ENCODE results near the gene CAPN12.

Gene CAPN12

GRCh38 chr19:38710928-38711725 is 33.1 kb downstream of the CAPN12 start:
- H3K27ac ChIP-seq (ENCODE audit: insufficient read depth in 1 of 2, low read depth in 1 of 2, low read length in 2 of 2, poor library complexity in 1 of 2, severe bottlenecking in 2 of 2), result no peak overlapping the region
- H3K4me3 ChIP-seq (ENCODE audit: control insufficient read depth in 1 of 7, extremely low read depth in 1 of 7, insufficient read depth in 4 of 7, low read depth in 2 of 7, low read length in 6 of 7), result no peak overlapping the region
- CTCF ChIA-PET, result interaction anchor here (1.0 to 2.3 kb wide), 6 partner anchors 9 to 72 kb away, joined by 3 to 9 read pairs (median 4); no protein-coding TSS in a partner anchor

DNA sequence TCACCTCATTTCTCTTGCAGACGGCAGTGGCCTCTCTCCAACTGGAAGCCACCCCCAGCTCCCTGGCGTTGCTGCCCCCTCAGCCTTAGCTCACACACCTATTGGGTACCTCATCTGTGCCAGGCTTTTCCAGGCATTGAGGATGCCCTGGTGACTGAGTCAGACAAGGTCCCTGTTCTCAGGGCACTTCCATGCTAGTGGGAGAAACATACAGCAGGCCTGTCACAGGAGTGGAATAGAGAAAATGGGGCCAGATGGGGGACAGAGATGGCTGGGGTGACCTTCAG is 33.9 kb downstream of the CAPN12 start:
- POLR2A ChIA-PET, result no interaction called here
- peaks cover 10 to 96% (median 80%) of the 10 kb centered on the region in 4 experiments for H3K36me3 ChIP-seq (ENCODE audit: control insufficient read depth in 4 of 4, insufficient read depth in 4 of 4, low read length in 3 of 4)
- H3K4me1 ChIP-seq (ENCODE audit: control extremely low read depth in 1 of 4, control insufficient read depth in 4 of 4, insufficient read depth in 4 of 4, low read length in 3 of 4), result no peaks in the 10 kb centered on the region
- CTCF ChIA-PET, result interaction anchor here (1.0 to 2.0 kb wide), 5 partner anchors 14 to 71 kb away, joined by 3 to 7 read pairs (median 3); no protein-coding TSS in a partner anchor
- no peaks in the 10 kb centered on the region for H3K9me3 ChIP-seq (ENCODE audit: control extremely low read depth in 1 of 5, control insufficient read depth in 4 of 5, insufficient read depth in 2 of 5, low read depth in 1 of 5, low read length in 4 of 5)
- no peaks in the 10 kb centered on the region for H3K27me3 ChIP-seq (replicated peaks in 2 of 5; ENCODE audit: control insufficient read depth in 4 of 5, insufficient read depth in 5 of 5, low read length in 4 of 5)
- no peak overlapping the region for H3K27ac ChIP-seq (ENCODE audit: insufficient read depth in 1 of 2, low read depth in 1 of 2, low read length in 2 of 2, poor library complexity in 1 of 2, severe bottlenecking in 2 of 2)
- no peak overlapping the region for H3K4me3 ChIP-seq (ENCODE audit: control insufficient read depth in 1 of 7, extremely low read depth in 1 of 7, insufficient read depth in 4 of 7, low read depth in 2 of 7, low read length in 6 of 7)
- WGBS (ENCODE audit: insufficient coverage), result 83% methylated on average over 2 of the region's 2 CpGs
- no peak for DNase-seq

More at GRCh38 chr19:38710928-38711725, 33.1 kb downstream of the CAPN12 start:
- Histone ChIP-seq H3K4me1 (ENCODE audit: control extremely low read depth in 1 of 4, control insufficient read depth in 4 of 4, insufficient read depth in 4 of 4, low read length in 3 of 4) (no peaks in the 10 kb centered on the region), H3K27me3 (replicated peaks in 2 of 5; ENCODE audit: control insufficient read depth in 4 of 5, insufficient read depth in 5 of 5, low read length in 4 of 5) (no peaks in the 10 kb centered on the region), H3K36me3 (ENCODE audit: control insufficient read depth in 4 of 4, insufficient read depth in 4 of 4, low read length in 3 of 4) (peaks cover 10 to 93% (median 75%) of the 10 kb centered on the region in 4 experiments), H3K9me3 (ENCODE audit: control extremely low read depth in 1 of 5, control insufficient read depth in 4 of 5, insufficient read depth in 2 of 5, low read depth in 1 of 5, low read length in 4 of 5) (no peaks in the 10 kb centered on the region)
- POLR2A ChIA-PET, result no interaction called here
- 96% methylated on average over 25 of the region's 25 CpGs for WGBS (ENCODE audit: insufficient coverage)
- no peak for DNase-seq

- no peak for DNase-seq
- Histone ChIP-seq H3K4me3 (ENCODE audit: control insufficient read depth in 1 of 7, extremely low read depth in 1 of 7, insufficient read depth in 4 of 7, low read depth in 2 of 7, low read length in 6 of 7) (no peak overlapping the region), H3K27me3 (replicated peaks in 2 of 5; ENCODE audit: control insufficient read depth in 4 of 5, insufficient read depth in 5 of 5, low read length in 4 of 5) (no peaks in the 10 kb centered on the region), H3K27ac (ENCODE audit: insufficient read depth in 1 of 2, low read depth in 1 of 2, low read length in 2 of 2, poor library complexity in 1 of 2, severe bottlenecking in 2 of 2) (no peak overlapping the region), H3K4me1 (ENCODE audit: control extremely low read depth in 1 of 4, control insufficient read depth in 4 of 4, insufficient read depth in 4 of 4, low read length in 3 of 4) (no peaks in the 10 kb centered on the region), H3K9me3 (ENCODE audit: control extremely low read depth in 1 of 5, control insufficient read depth in 4 of 5, insufficient read depth in 2 of 5, low read depth in 1 of 5, low read length in 4 of 5) (no peaks in the 10 kb centered on the region), H3K36me3 (ENCODE audit: control insufficient read depth in 4 of 4, insufficient read depth in 4 of 4, low read length in 3 of 4) (peaks cover 10 to 100% (median 83%) of the 10 kb centered on the region in 4 experiments)
- 89% methylated on average over 24 of the region's 27 CpGs for whole genome bisulfite sequencing (ENCODE audit: insufficient coverage)
- ChIA-PET POLR2A (no interaction called here), CTCF (interaction anchor here (1.0 to 2.0 kb wide), 4 partner anchors 14 to 74 kb away, joined by 3 to 7 read pairs (median 3); no protein-coding TSS in a partner anchor)
Measured at GRCh38 chr19:38709671-38710415, 34.4 kb downstream of the CAPN12 start.

DNA sequence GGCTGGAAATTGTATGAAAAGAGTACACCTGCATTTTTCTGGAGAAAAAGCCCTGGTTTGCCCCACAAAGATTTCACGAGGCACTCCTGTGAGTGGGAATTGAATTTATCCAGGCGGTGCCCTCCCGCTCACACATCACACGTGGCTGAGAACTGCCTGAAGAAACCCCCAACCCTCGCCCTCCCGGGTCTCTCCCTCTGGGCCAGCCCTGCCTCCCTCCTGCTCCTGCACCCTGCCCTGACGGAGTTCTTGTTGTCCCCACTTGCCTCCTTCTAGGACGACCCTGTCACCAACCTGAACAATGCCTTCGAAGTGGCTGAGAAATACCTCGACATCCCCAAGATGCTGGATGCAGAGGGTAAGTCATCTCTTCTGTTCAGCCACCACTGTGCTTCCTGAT is 35.2 kb downstream of the CAPN12 start:
- 96% methylated on average over 7 of the region's 10 CpGs for WGBS (ENCODE audit: insufficient coverage)
- Histone ChIP-seq H3K9me3 (ENCODE audit: control extremely low read depth in 1 of 5, control insufficient read depth in 4 of 5, insufficient read depth in 2 of 5, low read depth in 1 of 5, low read length in 4 of 5) (no peaks in the 10 kb centered on the region), H3K27me3 (replicated peaks in 2 of 5; ENCODE audit: control insufficient read depth in 4 of 5, insufficient read depth in 5 of 5, low read length in 4 of 5) (no peaks in the 10 kb centered on the region), H3K4me3 (ENCODE audit: control insufficient read depth in 1 of 7, extremely low read depth in 1 of 7, insufficient read depth in 4 of 7, low read depth in 2 of 7, low read length in 6 of 7) (no peak overlapping the region), H3K36me3 (ENCODE audit: control insufficient read depth in 4 of 4, insufficient read depth in 4 of 4, low read length in 3 of 4) (peaks cover 8 to 100% (median 83%) of the 10 kb centered on the region in 4 experiments), H3K27ac (ENCODE audit: insufficient read depth in 1 of 2, low read depth in 1 of 2, low read length in 2 of 2, poor library complexity in 1 of 2, severe bottlenecking in 2 of 2) (peak overlapping the region in 1 of 2 experiments; percentile 21), H3K4me1 (ENCODE audit: control extremely low read depth in 1 of 4, control insufficient read depth in 4 of 4, insufficient read depth in 4 of 4, low read length in 3 of 4) (no peaks in the 10 kb centered on the region)
- no peak for DNase-seq
- POLR2A ChIA-PET, result no interaction called here
- CTCF ChIA-PET, result interaction anchor here (1.2 to 2.0 kb wide), 2 partner anchors 15 to 73 kb away, joined by 3 to 7 read pairs; no protein-coding TSS in a partner anchor

DNA sequence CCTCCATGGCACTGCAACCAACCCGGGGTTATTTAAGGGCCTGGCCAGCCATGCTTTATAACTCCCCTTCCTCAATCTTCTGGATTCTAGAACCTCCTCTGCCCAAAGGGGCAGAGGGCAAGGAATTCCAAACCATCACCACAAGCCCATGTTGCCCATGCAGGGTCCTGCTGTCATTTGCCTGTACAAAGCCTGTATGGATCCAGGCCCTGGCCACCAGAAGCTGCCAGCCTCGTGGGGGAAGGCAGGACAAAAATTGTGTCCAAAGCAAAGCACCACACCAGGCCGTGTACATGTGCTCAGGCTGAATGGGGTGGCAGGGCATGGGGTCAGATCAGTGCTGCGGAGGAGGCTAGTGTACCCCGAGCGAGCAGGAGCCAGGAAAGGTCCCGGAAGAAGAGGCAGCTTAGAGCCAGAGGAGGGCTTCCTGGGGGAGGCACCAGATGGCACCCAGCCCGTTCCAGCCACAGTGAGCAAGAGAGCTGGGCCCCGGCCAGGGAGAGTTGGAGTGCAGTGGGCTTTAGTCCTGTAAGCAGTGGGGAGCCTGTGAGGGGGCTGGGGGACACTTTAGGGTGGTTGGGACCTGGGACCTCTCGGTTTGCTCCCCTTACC is 35.8 kb downstream of the CAPN12 start:
- no peak for DNase-seq
- no peak overlapping the region for H3K4me3 ChIP-seq (ENCODE audit: control insufficient read depth in 1 of 7, extremely low read depth in 1 of 7, insufficient read depth in 4 of 7, low read depth in 2 of 7, low read length in 6 of 7)
- CTCF ChIA-PET, result interaction anchor here (1.2 kb wide), 1 partner anchor 73 kb away, joined by 3 read pairs; no protein-coding TSS in a partner anchor
- no peaks in the 10 kb centered on the region for H3K4me1 ChIP-seq (ENCODE audit: control extremely low read depth in 1 of 4, control insufficient read depth in 4 of 4, insufficient read depth in 4 of 4, low read length in 3 of 4)
- no peaks in the 10 kb centered on the region for H3K9me3 ChIP-seq (ENCODE audit: control extremely low read depth in 1 of 5, control insufficient read depth in 4 of 5, insufficient read depth in 2 of 5, low read depth in 1 of 5, low read length in 4 of 5)
- H3K27me3 ChIP-seq (replicated peaks in 2 of 5; ENCODE audit: control insufficient read depth in 4 of 5, insufficient read depth in 5 of 5, low read length in 4 of 5), result no peaks in the 10 kb centered on the region
- peak overlapping the region in 1 of 2 experiments; percentile 21 for H3K27ac ChIP-seq (ENCODE audit: insufficient read depth in 1 of 2, low read depth in 1 of 2, low read length in 2 of 2, poor library complexity in 1 of 2, severe bottlenecking in 2 of 2)
- POLR2A ChIA-PET, result no interaction called here
- 97% methylated on average over 7 of the region's 10 CpGs for WGBS (ENCODE audit: insufficient coverage)
- H3K36me3 ChIP-seq (ENCODE audit: control insufficient read depth in 4 of 4, insufficient read depth in 4 of 4, low read length in 3 of 4), result peaks cover 8 to 100% (median 85%) of the 10 kb centered on the region in 4 experiments

DNA sequence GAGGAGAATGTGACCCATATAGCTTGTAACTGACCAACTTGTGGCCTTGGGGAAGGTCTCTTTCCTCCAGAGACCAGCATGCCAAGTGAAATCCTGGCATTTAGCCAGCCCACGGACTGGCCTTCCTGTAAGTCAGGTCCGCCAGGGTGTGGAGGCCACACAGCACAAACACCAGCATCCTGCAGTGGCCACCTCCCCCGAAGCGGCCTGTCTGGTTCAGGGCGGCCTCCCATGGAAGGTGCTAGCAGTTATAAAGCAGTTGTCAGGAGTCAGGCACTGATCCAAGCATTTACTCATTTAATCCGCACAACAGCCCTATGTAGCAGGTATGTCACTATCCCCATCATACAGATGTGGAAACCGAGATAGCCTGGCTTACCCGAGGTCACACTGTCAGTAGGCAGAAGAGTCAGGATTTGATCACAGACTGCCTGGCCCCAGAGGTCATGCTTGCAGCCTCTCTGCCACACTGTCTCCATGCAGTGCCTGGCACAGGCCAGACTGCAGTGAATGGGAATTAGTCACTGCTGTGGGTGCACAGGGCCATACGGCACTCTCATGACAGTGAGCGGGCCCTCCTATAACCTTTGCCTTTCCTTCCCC is 36.7 kb downstream of the CAPN12 start:
- DNase-seq, result no peak
- POLR2A ChIA-PET, result no interaction called here
- CTCF ChIA-PET, result no interaction called here
- Histone ChIP-seq H3K9me3 (ENCODE audit: control extremely low read depth in 1 of 5, control insufficient read depth in 4 of 5, insufficient read depth in 2 of 5, low read depth in 1 of 5, low read length in 4 of 5) (no peaks in the 10 kb centered on the region), H3K4me3 (ENCODE audit: control insufficient read depth in 1 of 7, extremely low read depth in 1 of 7, insufficient read depth in 4 of 7, low read depth in 2 of 7, low read length in 6 of 7) (no peak overlapping the region), H3K36me3 (ENCODE audit: control insufficient read depth in 4 of 4, insufficient read depth in 4 of 4, low read length in 3 of 4) (peaks cover 5 to 98% (median 84%) of the 10 kb centered on the region in 4 experiments), H3K4me1 (ENCODE audit: control extremely low read depth in 1 of 4, control insufficient read depth in 4 of 4, insufficient read depth in 4 of 4, low read length in 3 of 4) (no peaks in the 10 kb centered on the region), H3K27me3 (replicated peaks in 2 of 5; ENCODE audit: control insufficient read depth in 4 of 5, insufficient read depth in 5 of 5, low read length in 4 of 5) (no peaks in the 10 kb centered on the region), H3K27ac (ENCODE audit: insufficient read depth in 1 of 2, low read depth in 1 of 2, low read length in 2 of 2, poor library complexity in 1 of 2, severe bottlenecking in 2 of 2) (no peak overlapping the region)
- 84% methylated on average over 9 of the region's 10 CpGs for WGBS (ENCODE audit: insufficient coverage)
